ENCODE measurements around the gene MEIS1. TPM values are rescaled to one million over a fixed set of nuclear protein-coding genes. Genes with fewer than 3 reads are reported as not detected.

The MEIS1 gene
- polyA plus RNA-seq, 3 donors = 104 to 117 (median 113) TPM

GRCh38 chr2:66532972-66533868, 98.3 kb downstream of the MEIS1 start:
- DNase-seq = no peak

- no peak for DNase-seq
Observed at GRCh38 chr2:66534461-66534860, 99.5 kb downstream of the MEIS1 start.

GRCh38 chr2:66535574-66536289, 100.8 kb downstream of the MEIS1 start:
- no peak for DNase-seq

GRCh38 chr2:66536290-66536673, 101.4 kb downstream of the MEIS1 start:
- no peak for DNase-seq

GRCh38 chr2:66536997-66537396, 102.1 kb downstream of the MEIS1 start:
- no peak for DNase-seq

GRCh38 chr2:66538291-66538690, 103.4 kb downstream of the MEIS1 start:
- no peak for DNase-seq

GRCh38 chr2:66539452-66539851, 104.5 kb downstream of the MEIS1 start:
- no peak for DNase-seq

- DNase-seq = no peak
Observed at GRCh38 chr2:66541646-66542045, 106.7 kb downstream of the MEIS1 start.

GRCh38 chr2:66543257-66543767, 108.4 kb downstream of the MEIS1 start:
- DNase-seq = no peak

- DNase-seq = no peak
Observed at GRCh38 chr2:66544258-66544657, 109.3 kb downstream of the MEIS1 start.

GRCh38 chr2:66545258-66545657, 110.3 kb downstream of the MEIS1 start:
- no peak for DNase-seq

GRCh38 chr2:66547118-66547517, 112.2 kb downstream of the MEIS1 start:
- DNase-seq = no peak

- DNase-seq = no peak
Observed at GRCh38 chr2:66547887-66548286, 113.0 kb downstream of the MEIS1 start.

GRCh38 chr2:66548422-66548821, 113.5 kb downstream of the MEIS1 start:
- DNase-seq = no peak

- no peak for DNase-seq
Observed at GRCh38 chr2:66550826-66551225, 115.9 kb downstream of the MEIS1 start.

GRCh38 chr2:66553370-66553769, 118.4 kb downstream of the MEIS1 start:
- DNase-seq = no peak

GRCh38 chr2:66555091-66555490, 120.2 kb downstream of the MEIS1 start:
- no peak for DNase-seq

- DNase-seq = no peak
Observed at GRCh38 chr2:66555501-66556324, 120.8 kb downstream of the MEIS1 start.

GRCh38 chr2:66559672-66560071, 124.7 kb downstream of the MEIS1 start:
- DNase-seq = no peak

GRCh38 chr2:66560683-66561082, 125.8 kb downstream of the MEIS1 start:
- DNase-seq = no peak

- no peak for DNase-seq
Observed at GRCh38 chr2:66561645-66562303, 126.8 kb downstream of the MEIS1 start.

- no peak for DNase-seq
Observed at GRCh38 chr2:66562304-66562685, 127.4 kb downstream of the MEIS1 start.
